HG02852 (cell line): ENCODE measurements around the gene CCDC9.
"Not testable (repeated sequence)": the region's sequence is repeated elsewhere in the genome, so short reads cannot be mapped to it uniquely, and the experiment has no call there.

ENCODE experiments used
- ATAC-seq: cut with Tn5 transposase; IDR thresholded peaks from one replicate; pipeline ENCODE4 v1.9.1; 2021; ENCODE audit warnings: mild to moderate bottlenecking, moderate library complexity; ENCODE audit not compliant: unreplicated experiment

Gene CCDC9

DNA sequence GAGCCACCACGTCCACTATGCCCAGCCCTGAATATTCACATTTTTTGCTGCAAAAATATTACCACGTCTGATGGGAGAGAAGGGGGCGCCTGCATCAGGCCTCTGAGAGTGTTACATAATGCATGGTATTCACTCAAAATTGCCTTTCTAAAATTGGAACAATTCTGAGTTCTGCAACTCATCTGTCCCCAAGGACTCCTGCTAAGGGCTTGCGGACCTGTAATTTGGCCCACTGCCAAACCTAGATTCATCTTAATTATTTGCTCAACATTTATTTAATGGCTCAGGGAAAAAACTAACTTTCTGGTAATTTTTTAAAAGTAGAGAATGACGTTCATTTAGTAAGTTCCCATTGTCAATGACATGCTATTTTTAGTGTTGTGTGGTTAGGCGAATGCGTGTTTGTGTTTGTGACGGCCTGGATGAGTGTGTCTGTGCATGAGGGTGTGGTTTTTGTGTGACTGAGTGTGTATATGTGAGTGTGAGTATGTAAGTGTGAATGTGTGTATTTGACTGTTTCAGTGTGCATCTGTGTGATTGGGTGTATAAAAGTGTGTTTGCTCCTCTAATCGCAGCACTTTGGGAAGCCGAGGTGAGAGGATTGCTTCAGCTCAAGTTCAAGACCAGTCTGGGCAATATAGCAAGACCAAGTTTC is 27.2 kb downstream of the CCDC9 start:
- no peak for ATAC-seq

DNA sequence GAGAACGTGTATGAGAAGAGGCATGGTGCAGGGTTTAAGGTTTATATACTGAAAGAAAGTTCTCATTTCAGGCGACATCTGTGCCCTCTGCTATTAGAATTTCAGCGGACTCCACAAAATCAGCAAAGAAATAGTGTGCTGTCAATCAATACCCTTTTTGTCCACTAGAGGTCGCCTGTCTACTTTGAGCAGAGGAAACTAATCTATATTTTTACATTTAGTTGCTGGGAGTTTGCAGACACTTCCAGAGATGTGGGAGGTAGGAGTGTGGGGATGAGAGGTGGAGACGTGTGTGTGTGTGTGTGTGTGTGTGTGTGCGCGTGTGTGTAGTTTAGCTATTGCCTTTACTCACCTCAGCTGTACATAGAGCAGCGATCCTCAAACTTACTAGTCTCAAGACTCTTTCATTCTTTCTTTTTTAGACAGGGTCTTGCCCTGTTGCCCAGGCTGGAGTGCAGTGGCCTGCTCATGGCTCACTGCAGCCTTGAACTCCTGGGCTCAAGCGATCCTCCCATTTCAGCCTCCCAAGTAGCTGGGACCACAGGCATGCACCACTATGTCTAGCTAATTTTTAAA is 28.1 kb downstream of the CCDC9 start:
- no peak for ATAC-seq

DNA sequence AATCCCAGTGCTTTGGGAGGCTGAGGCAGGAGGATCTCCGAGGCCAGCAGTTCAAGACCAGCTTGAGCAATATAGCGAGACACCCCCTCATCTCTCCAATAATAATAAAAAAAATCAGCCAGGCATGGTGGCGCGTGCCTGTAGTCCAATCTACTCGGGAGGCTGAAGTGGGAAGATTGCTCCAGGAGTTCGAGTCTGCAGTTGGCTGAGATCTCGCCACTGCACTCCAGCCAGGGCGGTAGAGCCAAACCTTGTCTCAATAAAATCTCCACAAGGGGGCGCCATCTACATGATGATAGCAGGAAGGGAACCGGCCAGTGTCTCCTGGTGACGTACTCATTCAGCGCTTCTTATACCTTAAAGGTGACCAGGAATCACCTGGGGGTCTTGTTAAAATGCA is 39.7 kb downstream of the CCDC9 start:
- no peak for ATAC-seq

DNA sequence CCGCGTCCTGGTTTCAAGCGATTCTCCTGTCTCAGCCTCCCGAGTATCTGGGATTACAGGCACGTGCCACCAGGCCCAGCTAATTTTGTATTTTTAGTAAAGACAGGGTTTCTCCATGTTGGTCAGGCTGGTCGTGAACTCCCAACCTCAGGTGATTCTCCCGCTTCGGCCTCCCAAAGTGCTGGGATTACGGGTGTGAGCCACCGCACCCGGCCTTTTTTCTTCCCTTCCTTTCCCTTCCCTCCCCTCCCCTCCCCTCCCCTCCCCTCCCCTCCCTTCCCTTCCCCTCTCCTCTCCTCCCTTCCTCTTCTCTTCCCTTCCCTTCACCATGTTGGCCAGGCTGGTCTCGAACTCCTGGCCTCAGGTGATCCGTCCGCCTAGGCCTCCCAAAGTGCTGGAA is 44.5 kb downstream of the CCDC9 start:
- ATAC-seq: not testable (repeated sequence)

DNA sequence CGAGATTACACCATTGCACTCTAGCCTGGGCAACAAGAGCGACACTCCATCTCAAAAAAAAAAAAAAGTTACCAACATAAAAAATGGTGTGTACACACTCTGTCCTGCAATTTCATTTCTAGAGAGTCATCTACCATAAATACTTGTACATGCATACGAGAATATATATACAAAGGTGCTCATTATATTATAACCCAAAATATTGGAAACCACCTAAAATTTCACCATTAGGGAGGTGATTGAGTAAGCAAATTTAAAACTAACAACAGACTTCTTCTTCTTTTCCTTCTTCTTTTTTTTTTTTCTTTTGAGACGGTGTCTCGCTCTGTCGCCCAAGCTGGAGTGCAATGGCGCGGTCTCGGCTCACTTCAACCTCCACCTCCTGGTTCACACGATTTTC is 45.9 kb downstream of the CCDC9 start:
- ATAC-seq: no peak

DNA sequence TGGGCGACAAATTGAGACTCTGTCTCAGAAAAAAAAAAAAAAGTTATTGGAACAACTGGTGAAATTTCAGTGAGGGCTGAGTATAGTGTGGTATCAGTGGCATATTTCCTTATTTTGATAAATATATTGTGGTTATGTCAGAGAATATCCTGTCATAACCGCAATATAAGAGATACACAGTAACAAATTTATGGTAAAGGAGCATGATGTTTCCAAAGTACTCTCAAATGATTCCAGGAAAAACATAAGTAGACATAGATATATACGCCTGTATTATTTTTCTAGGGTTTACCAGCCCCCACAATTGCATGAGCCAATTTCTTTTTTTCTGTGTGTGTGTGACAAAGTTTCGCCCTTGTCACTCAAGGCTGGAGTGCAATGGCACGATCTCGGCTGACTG is 47.6 kb downstream of the CCDC9 start:
- ATAC-seq: no peak

DNA sequence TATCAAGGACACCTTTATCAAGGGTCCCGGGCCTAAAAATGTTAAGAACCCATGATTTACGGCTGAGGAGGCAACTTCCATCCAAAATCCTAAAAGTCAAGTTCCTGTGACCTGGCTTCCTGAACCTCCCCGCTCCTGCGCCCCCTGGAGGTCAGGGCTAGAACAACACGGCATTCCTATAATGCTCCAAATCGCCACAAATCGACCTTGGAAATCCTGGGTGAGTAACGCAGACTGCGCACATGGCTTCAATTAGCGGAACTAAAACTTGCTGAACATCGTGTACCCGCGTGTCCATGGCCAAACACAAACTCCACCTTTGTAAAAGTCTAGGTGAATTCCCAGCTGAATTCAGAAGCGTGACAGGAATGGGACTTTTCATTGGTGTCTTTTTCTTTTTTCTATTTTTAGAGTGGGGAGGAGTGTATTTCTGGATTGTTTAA is 49.0 kb downstream of the CCDC9 start:
- ATAC-seq: no peak

DNA sequence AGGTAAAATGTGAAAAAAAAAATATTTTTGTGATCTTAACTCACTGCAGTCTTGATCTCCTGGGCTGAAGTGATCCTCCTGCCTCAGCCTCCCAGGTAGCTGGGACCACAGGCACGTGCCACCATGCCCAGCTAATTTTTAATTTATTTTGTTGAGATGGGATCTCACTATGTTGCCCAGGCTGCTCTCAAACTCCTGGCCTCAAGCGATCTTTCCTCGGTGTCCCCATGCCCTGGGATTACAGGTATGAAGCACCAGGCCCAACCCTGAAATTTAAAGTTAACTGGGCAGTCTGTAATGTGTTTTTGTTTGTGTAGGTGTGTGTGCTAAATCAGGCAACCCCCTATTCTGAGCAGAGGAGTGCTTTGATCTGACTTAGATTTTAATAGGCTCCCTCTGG is 50.0 kb downstream of the CCDC9 start:
- no peak for ATAC-seq

DNA sequence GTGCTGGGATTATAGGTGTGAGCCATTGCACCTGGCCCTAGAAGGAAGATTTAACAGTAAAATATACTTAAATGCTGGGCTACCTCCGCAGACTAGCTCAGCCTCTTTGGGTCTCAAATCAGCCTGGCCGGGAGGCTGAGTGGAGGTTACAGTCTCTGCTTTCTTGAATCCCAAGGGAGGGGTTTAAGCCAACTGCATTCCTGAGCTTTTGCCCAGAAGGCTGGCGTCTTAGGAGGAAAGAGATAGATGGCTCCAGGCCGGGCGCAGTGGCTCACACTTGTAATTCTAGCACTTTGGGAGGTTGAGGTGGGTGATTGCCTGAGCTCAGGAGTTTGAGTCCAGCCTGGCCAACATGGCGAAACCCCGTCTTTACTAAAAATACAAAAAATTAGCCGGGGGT is 52.7 kb downstream of the CCDC9 start:
- no peak for ATAC-seq

DNA sequence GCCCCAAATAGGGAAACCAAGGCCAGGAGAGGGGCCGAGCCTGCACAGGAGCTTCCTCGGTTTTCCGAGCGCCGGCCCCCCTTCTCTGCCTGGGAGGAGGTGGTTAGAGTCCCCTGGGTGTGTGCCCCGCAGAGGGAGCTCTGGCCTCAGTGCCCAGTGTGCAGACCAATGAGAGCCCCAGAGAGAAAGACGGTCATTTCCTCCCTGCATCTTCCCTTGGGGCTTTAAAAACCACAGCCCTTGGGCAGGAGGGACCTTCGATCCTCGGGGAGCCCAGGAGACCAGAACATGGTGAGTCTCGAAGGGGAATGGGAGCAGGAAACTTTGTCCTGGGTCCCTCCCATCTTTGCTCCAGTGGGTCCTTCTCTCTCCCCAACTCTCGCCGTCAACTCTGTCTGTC is 53.3 kb downstream of the CCDC9 start, which contains the start of gene C5AR1:
Gene C5AR1 (plus strand): TSS at position 254 of the 400 bp plus-strand sequence. CDS start 35 bp downstream, at position 289.
- no peak for ATAC-seq

DNA sequence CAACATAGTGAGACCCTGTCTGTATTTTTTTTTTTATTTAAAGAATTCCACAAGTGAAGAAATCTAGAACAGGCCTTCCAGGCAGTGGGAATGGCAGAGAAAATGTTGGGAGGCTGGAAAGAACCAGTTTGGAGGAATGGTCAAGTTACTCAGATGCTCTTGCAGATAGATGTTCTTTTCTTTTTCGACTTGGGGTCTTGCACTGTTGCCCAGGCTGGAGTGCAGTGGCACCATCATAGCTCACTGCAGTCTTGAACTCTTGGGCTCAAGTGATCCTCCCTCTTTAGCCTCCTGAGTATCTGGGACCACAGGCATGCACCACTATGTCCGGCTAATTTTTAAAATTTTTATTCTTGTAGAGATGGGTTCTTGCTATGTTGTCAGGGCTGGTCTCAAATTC is 54.0 kb downstream of the CCDC9 start:
- no peak for ATAC-seq

DNA sequence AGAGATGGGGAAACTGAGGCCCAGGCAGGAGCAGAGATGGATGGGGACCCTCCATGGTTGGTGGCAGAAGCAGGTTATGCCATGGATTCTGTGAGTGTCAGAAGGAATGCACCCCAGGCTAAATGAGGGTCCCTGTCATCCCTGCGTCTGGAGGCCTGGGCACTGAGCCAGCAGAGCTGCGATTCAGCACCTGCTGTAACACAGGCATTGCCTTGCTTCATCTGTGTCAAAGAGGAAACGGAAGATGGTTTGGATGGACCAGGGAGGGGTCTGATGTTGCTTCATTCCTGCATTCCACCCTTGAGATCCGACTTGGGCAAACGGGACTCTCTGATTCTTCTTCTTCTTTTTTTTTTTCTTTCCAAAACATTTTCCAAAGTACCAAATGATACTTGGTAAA is 54.5 kb downstream of the CCDC9 start:
- no peak for ATAC-seq

DNA sequence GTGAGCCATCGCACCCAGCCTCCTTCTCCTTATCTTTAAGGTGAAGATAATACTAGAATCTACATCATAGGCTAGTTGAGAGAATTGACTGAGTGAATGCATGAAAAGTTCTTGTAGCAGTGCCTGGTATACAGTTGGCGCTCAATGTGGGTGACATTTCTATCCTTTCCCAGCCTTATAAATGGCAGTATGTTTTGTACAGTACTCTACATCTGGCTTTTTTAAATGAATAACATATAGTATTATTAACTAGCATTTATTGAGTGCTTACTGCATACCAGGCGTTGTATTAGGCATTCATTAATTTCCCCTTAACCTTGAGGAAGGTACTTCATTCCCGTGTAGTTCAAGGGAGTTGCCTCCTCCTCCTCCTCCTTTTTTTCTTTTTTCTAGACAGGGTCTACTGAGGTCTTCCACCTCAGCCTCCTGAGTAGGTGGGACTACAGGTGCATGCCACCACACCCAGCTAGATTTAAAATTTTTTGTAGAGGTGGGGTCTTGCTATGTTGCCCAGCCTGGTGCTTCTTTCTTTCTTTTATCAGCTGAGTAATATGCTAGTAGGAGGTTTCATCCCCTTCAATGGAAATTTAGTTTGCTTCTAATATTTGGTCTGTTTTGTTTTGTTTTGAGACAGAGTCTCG is 56.2 kb downstream of the CCDC9 start:
- no peak for ATAC-seq

DNA sequence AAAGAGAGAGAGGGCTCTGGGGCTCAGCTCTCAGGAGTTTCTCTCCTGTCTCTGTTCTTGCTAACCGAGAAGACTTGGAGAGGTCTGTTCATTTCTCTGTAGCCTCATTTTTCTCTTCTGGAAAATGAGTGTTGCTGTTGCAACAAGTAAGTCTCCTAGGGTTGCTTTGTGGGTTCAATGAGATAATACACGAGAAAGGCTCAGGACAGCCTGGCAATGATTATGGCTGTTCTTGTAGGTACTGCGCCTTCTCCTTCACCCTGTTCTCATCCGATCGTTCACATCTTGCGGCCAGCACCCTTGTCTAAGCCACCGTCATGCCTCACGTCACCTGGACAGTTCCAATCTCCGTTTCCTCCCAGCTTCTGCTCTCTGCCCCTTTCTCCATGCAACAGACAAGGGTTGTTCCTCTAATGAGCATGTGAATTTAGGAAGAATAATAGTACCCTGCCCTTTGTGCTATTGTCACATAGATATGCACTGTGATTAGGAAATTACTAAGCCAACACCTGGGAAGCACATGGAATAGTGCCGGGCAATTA is 57.5 kb downstream of the CCDC9 start:
- ATAC-seq: no peak

DNA sequence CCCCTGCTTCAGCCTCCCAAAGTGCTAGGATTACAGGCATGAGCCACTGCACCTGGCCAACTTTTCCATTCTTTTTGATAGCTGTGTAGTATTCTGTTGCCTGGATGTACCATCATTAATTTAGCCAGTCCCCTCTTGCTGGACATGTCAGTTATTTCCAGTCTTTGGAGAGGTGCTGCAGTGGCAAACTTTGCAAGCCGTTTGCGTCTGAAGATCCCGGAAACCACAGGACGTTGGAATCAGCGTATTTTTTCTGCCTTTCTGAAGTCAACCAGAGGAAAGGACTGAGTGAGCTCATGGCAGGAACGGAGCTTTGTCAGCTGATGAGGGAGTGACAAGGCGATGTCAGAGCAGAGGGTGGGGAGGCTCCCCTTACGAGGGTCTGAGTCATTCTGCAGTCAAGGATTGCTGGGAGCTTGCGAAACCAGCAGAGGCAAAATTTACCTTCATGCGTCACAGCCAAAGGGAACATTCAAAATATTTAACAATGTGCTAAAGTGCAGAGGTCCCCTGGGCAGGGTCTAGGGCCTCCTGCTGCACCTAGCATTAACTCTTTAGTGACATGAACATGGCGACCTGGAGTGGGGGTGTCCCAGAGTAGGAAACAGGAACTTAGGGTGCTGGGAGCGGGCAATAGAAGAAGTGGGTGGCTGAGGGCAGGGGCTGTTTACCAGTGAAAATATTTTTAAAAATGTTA is 58.9 kb downstream of the CCDC9 start:
- no peak for ATAC-seq

DNA sequence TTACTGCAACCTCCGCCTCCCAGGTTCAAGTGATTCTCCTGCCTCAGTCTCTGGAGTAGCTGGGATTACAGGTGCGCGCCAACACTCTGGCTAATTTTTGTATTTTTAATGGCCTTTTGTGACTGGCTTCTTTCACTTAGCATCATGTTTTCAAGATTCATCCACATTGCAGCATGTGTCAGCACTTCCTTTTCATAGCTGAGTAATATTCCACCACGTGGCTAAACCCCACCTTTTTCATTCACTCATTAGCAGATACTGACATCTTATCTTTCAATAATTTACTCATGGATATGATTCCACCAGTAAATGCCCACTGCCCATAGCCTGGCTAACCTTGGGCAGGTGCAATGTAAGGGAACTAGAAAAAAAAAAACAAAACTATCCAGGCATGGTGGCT is 60.2 kb downstream of the CCDC9 start:
- no peak for ATAC-seq

DNA sequence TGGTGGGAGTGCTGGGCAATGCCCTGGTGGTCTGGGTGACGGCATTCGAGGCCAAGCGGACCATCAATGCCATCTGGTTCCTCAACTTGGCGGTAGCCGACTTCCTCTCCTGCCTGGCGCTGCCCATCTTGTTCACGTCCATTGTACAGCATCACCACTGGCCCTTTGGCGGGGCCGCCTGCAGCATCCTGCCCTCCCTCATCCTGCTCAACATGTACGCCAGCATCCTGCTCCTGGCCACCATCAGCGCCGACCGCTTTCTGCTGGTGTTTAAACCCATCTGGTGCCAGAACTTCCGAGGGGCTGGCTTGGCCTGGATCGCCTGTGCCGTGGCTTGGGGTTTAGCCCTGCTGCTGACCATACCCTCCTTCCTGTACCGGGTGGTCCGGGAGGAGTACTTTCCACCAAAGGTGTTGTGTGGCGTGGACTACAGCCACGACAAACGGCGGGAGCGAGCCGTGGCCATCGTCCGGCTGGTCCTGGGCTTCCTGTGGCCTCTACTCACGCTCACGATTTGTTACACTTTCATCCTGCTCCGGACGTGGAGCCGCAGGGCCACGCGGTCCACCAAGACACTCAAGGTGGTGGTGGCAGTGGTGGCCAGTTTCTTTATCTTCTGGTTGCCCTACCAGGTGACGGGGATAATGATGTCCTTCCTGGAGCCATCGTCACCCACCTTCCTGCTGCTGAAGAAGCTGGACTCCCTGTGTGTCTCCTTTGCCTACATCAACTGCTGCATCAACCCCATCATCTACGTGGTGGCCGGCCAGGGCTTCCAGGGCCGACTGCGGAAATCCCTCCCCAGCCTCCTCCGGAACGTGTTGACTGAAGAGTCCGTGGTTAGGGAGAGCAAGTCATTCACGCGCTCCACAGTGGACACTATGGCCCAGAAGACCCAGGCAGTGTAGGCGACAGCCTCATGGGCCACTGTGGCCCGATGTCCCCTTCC is 63.9 kb downstream of the CCDC9 start:
- ATAC-seq: no peak
